K562 (cell line): Measurements from ENCODE around the gene NRG3. TPM values are rescaled to one million over a fixed set of nuclear protein-coding genes. Genes with fewer than 3 reads are reported as not detected.

Experiments used
- ATAC-seq: fragments of 200-7000 bp; cut with Tn5 transposase; 3 replicates; pipeline ENCODE4 v1.9.1; 2020; ENCODE audit warnings: moderate library complexity
- BruUV-seq: library from RNA; stranded (reverse); fragments of 400-500 nt; replicated peaks from 2 replicates; lab custom pipeline; 2021; lab: Mats Ljungman, UMichigan
- CTCF ChIA-PET: fragments of 300-600 bp; formaldehyde crosslinking; extraction: SDS; loops from one replicate; lab custom pipeline; 2021; ENCODE audit warnings: low intra/inter-chr PET ratio; lab: Yijun Ruan, JAX
- POLR2A ChIA-PET: fragments of 300-600, 350-650 bp; sonication (Branson Sonifier 250); formaldehyde crosslinking; extraction: SDS; loops from one replicate; lab custom pipeline; 2021; ENCODE audit warnings: antibody characterized with exemption, inconsistent platforms; lab: Yijun Ruan, JAX
- DNase-seq, 4 experiments: peaks; one replicate each; pipeline versions ENCODE4 v3.0.0 to v3.0.0-alpha.2; 2011 to 2018; ENCODE audit warnings: low spot score in 3 of 4, mixed read lengths in 3 of 4; ENCODE audit errors: extremely low read depth in 1 of 4
- FAIRE-seq: peaks from 2 replicates; lab custom pipeline; 2011; peaks lifted over from hg19 to GRCh38; lab: Jason Lieb, UNC
- H2AFZ ChIP-seq: 2 replicates; pipeline ENCODE4 v1.6.0; 2011; ENCODE audit warnings: low read depth, low read length, control low read depth, inconsistent platforms
- H3K27ac ChIP-seq: fragments of 200-600 bp; 3 replicates; pipeline ENCODE4 v1.8.0; 2011; ENCODE audit warnings: low read depth, mild to moderate bottlenecking, control low read depth, inconsistent platforms, low read length, moderate library complexity, mixed read lengths; ENCODE audit errors: extremely low read depth
- H3K27me3 ChIP-seq, 2 experiments: fragments of 300-600 bp in 1 of 2; 2 replicates in 1 of 2; 3 replicates in 1 of 2; pipeline versions ENCODE4 v1.6.0 to v1.8.0; 2011; ENCODE audit warnings: inconsistent platforms in 2 of 2, low read length in 2 of 2, mild to moderate bottlenecking in 1 of 2, mixed read lengths in 1 of 2, moderate library complexity in 1 of 2; ENCODE audit not compliant: control insufficient read depth in 2 of 2, insufficient read depth in 2 of 2
- H3K36me3 ChIP-seq: fragments of 300-600 bp; 3 replicates; pipeline ENCODE4 v1.8.0; 2011; ENCODE audit warnings: mild to moderate bottlenecking, low read length, inconsistent platforms; ENCODE audit not compliant: control insufficient read depth, insufficient read depth
- H3K4me1 ChIP-seq, 2 experiments: fragments of 200-600 bp in 1 of 2; replicated peaks in 1 of 2; 2 replicates in 1 of 2; 3 replicates in 1 of 2; pipeline versions ENCODE4 v1.5.1 to v1.8.0; 2011; ENCODE audit warnings: inconsistent platforms in 2 of 2, low read length in 2 of 2, mild to moderate bottlenecking in 1 of 2, mixed read lengths in 1 of 2, moderate library complexity in 1 of 2; ENCODE audit not compliant: control insufficient read depth in 2 of 2, insufficient read depth in 2 of 2
- H3K4me2 ChIP-seq: 2 replicates; pipeline ENCODE4 v1.6.1; 2011; ENCODE audit warnings: low read length, control low read depth, inconsistent platforms, mixed read lengths; ENCODE audit not compliant: insufficient read depth
- H3K4me3 ChIP-seq: fragments of 200-600 bp; sonication (generic), shearing (Covaris generic); 2 replicates; pipeline ENCODE4 v1.5.1; 2016; ENCODE audit warnings: control low read depth, inconsistent platforms
- H3K79me2 ChIP-seq: fragments of 200-600 bp; 3 replicates; pipeline ENCODE4 v1.8.0; 2011; ENCODE audit warnings: low read length, inconsistent platforms; ENCODE audit not compliant: control insufficient read depth, insufficient read depth
- H3K9ac ChIP-seq, 2 experiments: 2 replicates each; pipeline versions ENCODE4 v1.6.0 to v1.6.1; 2011; ENCODE audit warnings: low read depth in 2 of 2, low read length in 2 of 2, control low read depth in 1 of 2, inconsistent platforms in 1 of 2, mild to moderate bottlenecking in 1 of 2, mixed read lengths in 1 of 2; ENCODE audit not compliant: insufficient read depth in 1 of 2
- H3K9me1 ChIP-seq: one replicate; pipeline ENCODE4 v1.6.0; 2011; ENCODE audit warnings: inconsistent platforms, mild to moderate bottlenecking, low read length, moderate library complexity; ENCODE audit not compliant: control insufficient read depth, insufficient read depth
- H3K9me3 ChIP-seq: replicated peaks from 2 replicates; pipeline ENCODE4 v1.5.1; 2011; ENCODE audit warnings: low read depth, low read length, inconsistent platforms; ENCODE audit not compliant: control insufficient read depth, insufficient read depth
- H4K20me1 ChIP-seq: replicated peaks from 2 replicates; pipeline ENCODE4 v1.6.1; 2011; ENCODE audit warnings: low read length, inconsistent platforms, mixed read lengths; ENCODE audit not compliant: control insufficient read depth, insufficient read depth
- HDGF ChIP-seq: fragments of 450-650 bp; IDR thresholded peaks from 2 replicates; pipeline ENCODE4 v1.6.1; 2016
- MCM7 ChIP-seq, 2 experiments: fragments of 450-650 bp; IDR thresholded peaks; 2 replicates each; pipeline ENCODE4 v1.6.1; 2016 to 2018
- RUNX1 ChIP-seq: sonication (generic); IDR thresholded peaks from 2 replicates; pipeline ENCODE4 v1.6.1; 2016; ENCODE audit warnings: antibody characterized with exemption, low read depth
- ZNF133 ChIP-seq: fragments of 250-450 bp; sonication (Bioruptor Pico); IDR thresholded peaks from 2 replicates; pipeline ENCODE4 v1.4.0; 2020; ENCODE audit warnings: mild to moderate bottlenecking
- WGBS: fragments of 100-300 bp; shearing (Covaris generic); methylation state at CpG from one replicate; pipeline ENCODE4 v1.1.6; 2016; ENCODE audit warnings: low coverage, mixed read lengths; ENCODE audit not compliant: insufficient coverage; ENCODE audit errors: missing lambda C conversion rate; 5-methylcytosine and 5-hydroxymethylcytosine counted together
- in situ Hi-C: fragments of 300-500 bp; cut with MboI; formaldehyde crosslinking; loops from 4 replicates; pipeline ENCODE4 v1.15.0; 2018; ENCODE audit warnings: inconsistent platforms, mixed read lengths
- intact Hi-C: fragments of 100-400 bp; cut with micrococcal nuclease; formaldehyde crosslinking; loops from 2 replicates; pipeline ENCODE4 v1.14.2; 2022
- polyA plus RNA-seq, 8 experiments: library from polyadenylated mRNA; depleted of rRNA in 4 of 8; stranded (reverse) in 5 of 8; unstranded in 3 of 8; fragments of >200 nt; fragmentation: Nextera tagmentation in 2 of 8; fragmentation: Illumina TruSeq in 1 of 8; extraction: Ambion mirVana in 2 of 8; extraction: Trizol in 1 of 8; gene quantifications; 2 replicates each; pipeline versions ENCODE4 v1.2.1 to v1.2.3, GENCODE V29; 2011 to 2014; ENCODE audit warnings: inconsistent platforms in 1 of 8, missing spikeins in 1 of 8
- total RNA-seq, 7 experiments: library from RNA; depleted of rRNA in 6 of 7; stranded (reverse); fragments of >200 nt in 6 of 7; fragmentation: Illumina TruSeq in 2 of 7; extraction: Trizol in 2 of 7; gene quantifications; 2 replicates each; pipeline versions ENCODE4 v1.2.1 to v1.2.3, GENCODE V29; 2011 to 2021; ENCODE audit warnings: low replicate concordance in 1 of 7
- TF ChIP-seq, protein P1 (sequence below): fragments of 250-450 bp; sonication (Bioruptor Pico); IDR thresholded peaks from 2 replicates; pipeline ENCODE4 v1.5.0; 2020; ENCODE audit warnings: mild to moderate bottlenecking, borderline replicate concordance
- TF ChIP-seq, protein P2 (sequence below): fragments of 250-450 bp; sonication (Bioruptor Pico); IDR thresholded peaks from 2 replicates; pipeline ENCODE4 v1.4.0; 2020; ENCODE audit warnings: mild to moderate bottlenecking, moderate library complexity, borderline replicate concordance

NRG3 gene
- total and polyA plus RNA-seq, 9 of the 15 experiments (the other 6 are each of a cell fraction or from before 2014, with no cell fraction given): not detected

DNA sequence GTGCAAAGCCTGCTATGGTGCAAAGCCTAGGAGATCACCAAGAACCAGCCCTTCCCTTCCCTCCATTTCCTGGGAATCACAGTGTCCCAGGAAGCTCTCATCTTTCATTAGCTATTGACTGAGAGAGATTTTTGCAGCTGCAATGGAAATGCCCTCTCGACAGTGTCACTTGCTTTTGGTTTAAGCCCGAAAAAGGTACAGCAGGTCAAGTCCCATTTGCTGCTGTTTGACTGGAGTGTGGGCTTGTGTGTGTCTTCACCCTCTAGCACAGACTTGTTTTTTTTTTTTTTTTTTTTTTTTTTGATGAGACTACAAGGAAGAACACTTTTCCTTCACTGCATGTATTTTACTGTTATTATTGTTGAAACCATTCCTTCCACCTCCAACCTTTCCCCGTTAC is 36.3 kb downstream of the NRG3 start:
- H3K27me3 ChIP-seq: no peaks in the 10 kb centered on the region
- H4K20me1 ChIP-seq: no peaks in the 10 kb centered on the region
- H3K9me1 ChIP-seq: no peaks in the 10 kb centered on the region
- no TSS peak for BruUV-seq
- intact Hi-C loops (no loop called here), in situ Hi-C loops (no loop called here)
- no peaks in the 10 kb centered on the region for H3K79me2 ChIP-seq
- DNase-seq (no peak), FAIRE-seq (no peak), ATAC-seq (no peak)
- no peaks in the 10 kb centered on the region for H3K4me1 ChIP-seq
- H2AFZ ChIP-seq: no peak overlapping the region
- no peak overlapping the region for H3K27ac ChIP-seq
- no peak overlapping the region for H3K9ac ChIP-seq
- no peaks in the 10 kb centered on the region; the same call in 1 of the 2 replicates for H3K9me3 ChIP-seq
- no peaks in the 10 kb centered on the region for H3K36me3 ChIP-seq
- ChIA-PET POLR2A (no interaction called here), CTCF (no interaction called here)
- WGBS: 0% methylated on average over 3 of the region's 3 CpGs
- no peak for TF ChIP-seq ZNF133 (CRISPR knock-in tag)
- no peak for TF ChIP-seq RUNX1
- no peak for TF ChIP-seq MCM7 (IDR thresholded peaks at IDR 0.05)
- TF ChIP-seq, protein P1, sequence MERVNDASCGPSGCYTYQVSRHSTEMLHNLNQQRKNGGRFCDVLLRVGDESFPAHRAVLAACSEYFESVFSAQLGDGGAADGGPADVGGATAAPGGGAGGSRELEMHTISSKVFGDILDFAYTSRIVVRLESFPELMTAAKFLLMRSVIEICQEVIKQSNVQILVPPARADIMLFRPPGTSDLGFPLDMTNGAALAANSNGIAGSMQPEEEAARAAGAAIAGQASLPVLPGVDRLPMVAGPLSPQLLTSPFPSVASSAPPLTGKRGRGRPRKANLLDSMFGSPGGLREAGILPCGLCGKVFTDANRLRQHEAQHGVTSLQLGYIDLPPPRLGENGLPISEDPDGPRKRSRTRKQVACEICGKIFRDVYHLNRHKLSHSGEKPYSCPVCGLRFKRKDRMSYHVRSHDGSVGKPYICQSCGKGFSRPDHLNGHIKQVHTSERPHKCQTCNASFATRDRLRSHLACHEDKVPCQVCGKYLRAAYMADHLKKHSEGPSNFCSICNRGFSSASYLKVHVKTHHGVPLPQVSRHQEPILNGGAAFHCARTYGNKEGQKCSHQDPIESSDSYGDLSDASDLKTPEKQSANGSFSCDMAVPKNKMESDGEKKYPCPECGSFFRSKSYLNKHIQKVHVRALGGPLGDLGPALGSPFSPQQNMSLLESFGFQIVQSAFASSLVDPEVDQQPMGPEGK (CRISPR knock-in tag): no peak
- TF ChIP-seq, protein P2, sequence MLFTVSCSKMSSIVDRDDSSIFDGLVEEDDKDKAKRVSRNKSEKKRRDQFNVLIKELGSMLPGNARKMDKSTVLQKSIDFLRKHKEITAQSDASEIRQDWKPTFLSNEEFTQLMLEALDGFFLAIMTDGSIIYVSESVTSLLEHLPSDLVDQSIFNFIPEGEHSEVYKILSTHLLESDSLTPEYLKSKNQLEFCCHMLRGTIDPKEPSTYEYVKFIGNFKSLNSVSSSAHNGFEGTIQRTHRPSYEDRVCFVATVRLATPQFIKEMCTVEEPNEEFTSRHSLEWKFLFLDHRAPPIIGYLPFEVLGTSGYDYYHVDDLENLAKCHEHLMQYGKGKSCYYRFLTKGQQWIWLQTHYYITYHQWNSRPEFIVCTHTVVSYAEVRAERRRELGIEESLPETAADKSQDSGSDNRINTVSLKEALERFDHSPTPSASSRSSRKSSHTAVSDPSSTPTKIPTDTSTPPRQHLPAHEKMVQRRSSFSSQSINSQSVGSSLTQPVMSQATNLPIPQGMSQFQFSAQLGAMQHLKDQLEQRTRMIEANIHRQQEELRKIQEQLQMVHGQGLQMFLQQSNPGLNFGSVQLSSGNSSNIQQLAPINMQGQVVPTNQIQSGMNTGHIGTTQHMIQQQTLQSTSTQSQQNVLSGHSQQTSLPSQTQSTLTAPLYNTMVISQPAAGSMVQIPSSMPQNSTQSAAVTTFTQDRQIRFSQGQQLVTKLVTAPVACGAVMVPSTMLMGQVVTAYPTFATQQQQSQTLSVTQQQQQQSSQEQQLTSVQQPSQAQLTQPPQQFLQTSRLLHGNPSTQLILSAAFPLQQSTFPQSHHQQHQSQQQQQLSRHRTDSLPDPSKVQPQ: no peak
- no peak for TF ChIP-seq HDGF
- H3K4me3 ChIP-seq: no peak overlapping the region
- no peak overlapping the region for H3K4me2 ChIP-seq
